Fibroblast of the aortic adventitia (primary cell): ENCODE measurements around the gene CAMTA1. TPM values are rescaled to one million over a fixed set of nuclear protein-coding genes. Genes with fewer than 3 reads are reported as not detected.

ENCODE experiments used
- DNase-seq: peaks from one replicate; pipeline ENCODE4 v3.0.0-alpha.2; 2010; ENCODE audit warnings: low read depth
- H3K4me3 ChIP-seq: 2 replicates; pipeline ENCODE4 v1.5.1; 2011; ENCODE audit warnings: low read depth, mild to moderate bottlenecking, control low read depth, low read length, moderate library complexity
- total RNA-seq: library from RNA; depleted of rRNA; stranded (reverse); fragments of >200 nt; gene quantifications from 2 replicates; pipeline ENCODE4 v1.2.3, GENCODE V29; 2012; ENCODE audit warnings: low replicate concordance
- TF ChIP-seq, protein P1 (sequence below): IDR thresholded peaks from 2 replicates; pipeline ENCODE4 v1.5.1; 2011; ENCODE audit warnings: mild to moderate bottlenecking, low read length, control low read depth, inconsistent platforms; ENCODE audit not compliant: insufficient read depth

The CAMTA1 gene
- total RNA-seq, 1 donor: 91.9 TPM

DNA sequence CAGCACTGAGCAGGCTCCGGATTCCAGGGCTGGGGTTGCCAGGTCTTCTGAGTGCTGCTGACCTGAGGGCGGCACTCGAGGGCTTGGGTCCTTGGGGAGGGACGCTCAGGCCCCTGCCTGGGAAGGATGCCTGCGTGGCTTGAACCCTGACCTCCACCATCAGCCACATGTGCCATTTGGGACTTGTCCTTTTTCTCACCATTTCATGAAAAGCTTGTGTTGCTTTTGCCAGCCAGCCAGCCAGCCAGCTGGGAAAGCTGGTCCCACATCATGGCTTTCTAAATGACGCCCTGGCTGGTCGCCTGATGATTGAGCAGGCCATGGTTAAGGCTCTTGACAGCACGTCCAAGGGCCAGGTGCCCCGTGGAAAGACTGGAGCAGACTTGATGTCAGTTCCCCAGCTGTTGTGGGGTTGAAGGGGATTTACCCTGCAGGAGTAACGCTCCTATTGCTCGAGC is 168.7 kb downstream of the CAMTA1 start:
- TF ChIP-seq, protein P1, sequence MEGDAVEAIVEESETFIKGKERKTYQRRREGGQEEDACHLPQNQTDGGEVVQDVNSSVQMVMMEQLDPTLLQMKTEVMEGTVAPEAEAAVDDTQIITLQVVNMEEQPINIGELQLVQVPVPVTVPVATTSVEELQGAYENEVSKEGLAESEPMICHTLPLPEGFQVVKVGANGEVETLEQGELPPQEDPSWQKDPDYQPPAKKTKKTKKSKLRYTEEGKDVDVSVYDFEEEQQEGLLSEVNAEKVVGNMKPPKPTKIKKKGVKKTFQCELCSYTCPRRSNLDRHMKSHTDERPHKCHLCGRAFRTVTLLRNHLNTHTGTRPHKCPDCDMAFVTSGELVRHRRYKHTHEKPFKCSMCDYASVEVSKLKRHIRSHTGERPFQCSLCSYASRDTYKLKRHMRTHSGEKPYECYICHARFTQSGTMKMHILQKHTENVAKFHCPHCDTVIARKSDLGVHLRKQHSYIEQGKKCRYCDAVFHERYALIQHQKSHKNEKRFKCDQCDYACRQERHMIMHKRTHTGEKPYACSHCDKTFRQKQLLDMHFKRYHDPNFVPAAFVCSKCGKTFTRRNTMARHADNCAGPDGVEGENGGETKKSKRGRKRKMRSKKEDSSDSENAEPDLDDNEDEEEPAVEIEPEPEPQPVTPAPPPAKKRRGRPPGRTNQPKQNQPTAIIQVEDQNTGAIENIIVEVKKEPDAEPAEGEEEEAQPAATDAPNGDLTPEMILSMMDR: no peak
- no peak overlapping the region for H3K4me3 ChIP-seq
- DNase-seq: no peak

DNA sequence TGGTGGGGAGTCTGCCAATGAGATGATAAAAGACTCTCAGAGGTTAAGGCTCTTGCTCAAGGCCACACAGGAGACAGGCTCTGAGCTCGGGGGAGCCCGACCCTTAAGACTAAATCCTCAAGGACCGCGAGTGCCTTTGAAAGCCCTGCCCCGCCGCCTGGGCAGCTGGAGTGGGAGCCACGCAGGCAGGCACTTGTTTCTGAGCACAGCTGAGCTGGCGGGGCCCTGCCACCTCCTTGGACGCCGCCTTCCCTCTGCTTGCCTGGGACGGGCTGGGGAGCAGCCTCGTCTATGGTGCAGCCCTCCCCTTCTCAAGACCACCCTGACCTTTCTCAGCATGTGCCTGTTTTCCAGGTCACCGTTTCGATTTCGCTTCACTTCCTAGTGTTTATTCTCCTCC is 169.3 kb downstream of the CAMTA1 start:
- TF ChIP-seq, protein P1: no peak
- DNase-seq: no peak
- no peak overlapping the region for H3K4me3 ChIP-seq

DNA sequence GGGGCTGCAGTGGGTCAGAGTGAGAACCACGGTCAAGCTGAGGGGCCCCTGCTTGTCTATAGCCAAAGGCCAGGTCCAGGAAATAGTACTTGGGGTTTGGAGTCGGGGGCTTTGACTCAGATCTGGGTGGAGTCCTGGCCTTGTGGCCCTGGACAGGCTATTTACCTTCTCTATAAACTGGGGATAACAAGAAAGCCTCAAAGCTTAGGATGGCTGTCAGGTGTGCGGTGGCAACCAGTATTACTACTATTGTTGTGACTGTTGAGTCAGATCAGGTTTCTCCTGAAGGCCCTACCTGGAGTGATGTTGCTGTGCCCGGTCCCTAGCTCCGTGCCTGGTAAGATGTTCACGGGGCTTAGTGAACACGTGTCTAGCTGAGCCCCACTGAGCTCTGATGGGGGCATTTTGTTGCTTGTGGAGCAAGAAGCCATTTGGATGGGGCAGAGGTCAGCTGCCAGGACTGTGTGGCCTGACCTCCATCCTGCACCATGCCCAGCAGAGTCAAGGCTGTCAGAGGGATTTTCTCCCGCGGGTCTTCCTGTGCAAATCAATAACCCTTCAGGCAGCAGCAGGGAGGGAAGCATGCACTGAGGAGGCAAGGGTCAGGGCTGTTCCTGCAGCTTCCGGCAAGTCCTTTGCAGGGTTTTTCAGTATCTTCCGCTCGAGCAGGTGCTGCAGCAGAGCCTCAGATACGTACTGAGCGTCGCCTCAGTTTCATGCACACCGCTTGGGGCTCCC is 170.3 kb downstream of the CAMTA1 start:
- H3K4me3 ChIP-seq: no peak overlapping the region
- DNase-seq: no peak
- TF ChIP-seq, protein P1: no peak

DNA sequence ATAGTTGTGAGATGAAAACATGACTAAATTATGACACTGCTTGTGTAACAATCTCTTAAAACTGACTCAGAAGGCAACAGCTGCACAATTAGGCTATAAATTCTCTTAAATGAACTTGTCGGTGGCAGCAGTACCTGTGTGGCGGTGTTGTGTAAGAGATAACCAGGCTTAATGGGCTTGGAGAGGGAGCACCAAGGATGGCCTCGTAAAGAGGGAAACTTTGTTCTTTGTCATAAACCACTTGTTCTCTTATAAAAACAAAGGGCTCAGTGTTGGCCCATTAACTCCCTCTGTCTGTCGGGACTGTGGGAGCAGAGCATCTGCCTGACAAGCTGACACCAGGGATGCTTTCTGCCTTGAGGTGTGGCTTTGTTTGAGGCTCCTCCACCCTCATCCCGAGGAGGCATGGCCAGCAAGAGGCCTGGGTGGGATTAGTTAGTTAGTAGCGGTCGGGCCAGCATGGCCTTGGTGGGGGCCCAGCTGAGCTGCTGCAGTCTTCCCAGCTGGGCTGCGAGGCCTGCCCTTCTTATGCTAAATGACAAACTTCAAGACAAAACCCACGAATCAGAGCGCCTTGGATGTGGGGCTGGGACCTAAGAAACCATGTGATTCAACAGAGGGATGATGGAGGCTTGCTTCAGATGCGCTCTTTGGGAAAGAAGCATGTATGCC is 171.4 kb downstream of the CAMTA1 start:
- TF ChIP-seq, protein P1: no peak
- DNase-seq: no peak
- H3K4me3 ChIP-seq: no peak overlapping the region

DNA sequence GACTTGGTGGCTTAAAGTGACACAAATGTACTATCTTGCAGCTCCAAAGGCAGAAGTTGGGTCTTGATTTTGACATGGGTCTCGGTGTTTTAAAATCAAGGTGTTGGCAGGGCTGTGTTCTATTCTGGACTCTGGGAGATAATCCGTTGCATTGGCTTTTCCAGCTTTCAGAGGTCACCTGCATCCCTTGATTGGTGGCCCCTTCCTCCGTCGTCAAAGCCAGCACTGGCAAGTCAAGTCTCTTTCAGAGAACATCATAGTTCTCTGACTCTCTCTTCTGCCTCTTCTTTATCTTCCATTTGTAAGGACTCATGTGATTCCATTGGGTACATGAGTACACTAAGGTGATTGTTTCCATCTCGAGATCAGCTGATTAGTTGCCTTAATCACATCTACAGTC is 172.1 kb downstream of the CAMTA1 start:
- DNase-seq: no peak
- no peak overlapping the region for H3K4me3 ChIP-seq
- TF ChIP-seq, protein P1: no peak

DNA sequence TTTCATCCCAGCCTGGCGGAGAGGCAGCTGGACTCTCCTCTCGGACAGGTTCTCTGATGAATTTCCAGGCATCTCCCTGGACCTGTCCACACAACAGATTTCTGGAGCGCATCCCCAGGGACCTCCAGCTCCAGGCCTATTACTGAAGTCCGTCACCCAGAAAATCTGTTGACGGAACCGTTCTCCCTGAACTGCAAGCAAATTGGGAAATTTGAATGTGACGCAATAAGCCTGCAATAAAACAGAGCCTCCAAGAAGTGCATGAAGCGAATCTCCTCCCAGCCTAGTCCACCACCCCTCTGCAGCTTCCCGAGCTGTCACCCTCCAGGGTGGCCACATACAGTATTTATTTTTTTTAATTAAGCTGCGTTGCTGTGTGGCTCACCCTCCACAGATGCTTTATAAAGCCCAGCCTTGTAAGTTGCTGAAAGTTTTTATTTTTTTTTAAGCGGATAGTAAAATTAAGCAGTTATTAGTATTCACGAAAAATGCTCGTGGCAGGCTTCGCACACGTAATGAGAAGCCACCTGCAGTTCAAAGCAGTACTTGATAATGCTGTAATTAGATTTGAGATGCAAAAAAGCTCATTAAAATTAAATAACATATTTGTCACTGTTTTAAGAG is 173.3 kb downstream of the CAMTA1 start:
- no peak overlapping the region for H3K4me3 ChIP-seq
- DNase-seq: no peak
- TF ChIP-seq, protein P1: no peak
